Hepatocyte (in vitro differentiated cells): ENCODE data around the gene HYAL3. TPM values are rescaled to one million over a fixed set of nuclear protein-coding genes. Genes with fewer than 3 reads are reported as not detected.
"Not testable (repeated sequence)": the region's sequence is repeated elsewhere in the genome, so short reads cannot be mapped to it uniquely, and the experiment has no call there.

Source experiments
- DNase-seq: peaks from one replicate; pipeline ENCODE4 v3.0.0-alpha.2; 2016; ENCODE audit warnings: low spot score
- H2AFZ ChIP-seq: fragments of 200-600 bp; sonication (generic); 2 replicates; pipeline ENCODE4 v1.6.0; 2016; ENCODE audit warnings: antibody characterized with exemption, mild to moderate bottlenecking
- H3K27ac ChIP-seq: fragments of 200-600 bp; sonication (generic); 2 replicates; pipeline ENCODE4 v1.5.1; 2016; ENCODE audit warnings: mild to moderate bottlenecking
- H3K27me3 ChIP-seq: fragments of 200-600 bp; sonication (generic); 2 replicates; pipeline ENCODE4 v1.6.1; 2016
- H3K36me3 ChIP-seq: fragments of 200-600 bp; sonication (generic); replicated peaks from 2 replicates; pipeline ENCODE4 v1.5.1; 2016; ENCODE audit warnings: low read depth; ENCODE audit not compliant: insufficient read depth
- H3K4me1 ChIP-seq: fragments of 200-600 bp; sonication (generic); 2 replicates; pipeline ENCODE4 v1.5.1; 2016; ENCODE audit warnings: mild to moderate bottlenecking, moderate library complexity; ENCODE audit not compliant: insufficient read depth
- H3K4me2 ChIP-seq: fragments of 200-600 bp; sonication (generic); 2 replicates; pipeline ENCODE4 v1.6.0; 2016
- H3K4me3 ChIP-seq: fragments of 200-600 bp; sonication (generic); 2 replicates; pipeline ENCODE4 v1.5.1; 2016; ENCODE audit warnings: mild to moderate bottlenecking
- H3K79me2 ChIP-seq: fragments of 200-600 bp; sonication (generic); 2 replicates; pipeline ENCODE4 v1.6.0; 2017; ENCODE audit warnings: mild to moderate bottlenecking
- H3K9me2 ChIP-seq: fragments of 200-600 bp; sonication (generic); replicated peaks from 2 replicates; pipeline ENCODE4 v1.6.0; 2017; ENCODE audit warnings: mild to moderate bottlenecking; ENCODE audit not compliant: insufficient read depth
- H3K9me3 ChIP-seq: fragments of 200-600 bp; sonication (generic); 2 replicates; pipeline ENCODE4 v1.5.1; 2016; ENCODE audit warnings: low read depth, mild to moderate bottlenecking
- H4K20me1 ChIP-seq: fragments of 200-600 bp; sonication (generic); 2 replicates; pipeline ENCODE4 v1.6.0; 2016; ENCODE audit warnings: mild to moderate bottlenecking; ENCODE audit not compliant: insufficient read depth, poor library complexity, severe bottlenecking
- EZH2 ChIP-seq: fragments of 200-600 bp; sonication (generic); IDR thresholded peaks from 2 replicates; pipeline ENCODE4 v1.6.1; 2016; ENCODE audit warnings: antibody characterized with exemption, mild to moderate bottlenecking, borderline replicate concordance
- EZH2phosphoT487 ChIP-seq: fragments of 200-600 bp; sonication (generic); IDR thresholded peaks from one replicate; pipeline ENCODE4 v1.6.1; 2018; ENCODE audit warnings: antibody characterized with exemption, mild to moderate bottlenecking, low read depth, moderate library complexity; ENCODE audit not compliant: unreplicated experiment, severe bottlenecking
- WGBS: methylation state at CpG from one replicate; pipeline ENCODE4 v1.1.6; 2016; ENCODE audit warnings: low lambda C conversion rate; ENCODE audit errors: missing lambda C conversion rate; 5-methylcytosine and 5-hydroxymethylcytosine counted together
- polyA plus RNA-seq: library from polyadenylated mRNA; unstranded; fragments of >200 nt; fragmentation: Nextera tagmentation; extraction: Ambion mirVana; gene quantifications from 2 replicates; pipeline ENCODE4 v1.2.1, GENCODE V29; 2016
- total RNA-seq: library from RNA; depleted of rRNA; stranded (reverse); fragments of >200 nt; gene quantifications from 2 replicates; pipeline ENCODE4 v1.2.3, GENCODE V29; 2014
- TF ChIP-seq, protein P1 (sequence below): fragments of 200-600 bp; sonication (generic); IDR thresholded peaks from 2 replicates; pipeline ENCODE4 v1.5.1; 2016; ENCODE audit warnings: antibody characterized with exemption, mild to moderate bottlenecking; ENCODE audit not compliant: poor library complexity

The HYAL3 gene
- total and polyA plus RNA-seq, 2 experiments from 2014 or later = 3.7 to 7.0 TPM

GRCh38 chr3:50245831-50246516 lies 53.2 kb downstream of the HYAL3 start:
- Histone ChIP-seq H3K27me3 (no peaks in the 10 kb centered on the region), H3K36me3 (no peaks in the 10 kb centered on the region), H3K9me3 (no peaks in the 10 kb centered on the region), H3K4me3 (no peak overlapping the region), H2AFZ (no peak overlapping the region), H3K9me2 (no peaks in the 10 kb centered on the region), H3K4me1 (peaks cover 31% of the 10 kb centered on the region), H3K79me2 (peaks cover 97% of the 10 kb centered on the region), H4K20me1 (peaks cover 53% of the 10 kb centered on the region), H3K4me2 (peak overlapping the region; percentile 84), H3K27ac (peak overlapping the region; percentile 94)
- peak; percentile 96 for DNase-seq
- 9% methylated on average over 25 of the region's 25 CpGs for WGBS
- TF ChIP-seq, protein P1, sequence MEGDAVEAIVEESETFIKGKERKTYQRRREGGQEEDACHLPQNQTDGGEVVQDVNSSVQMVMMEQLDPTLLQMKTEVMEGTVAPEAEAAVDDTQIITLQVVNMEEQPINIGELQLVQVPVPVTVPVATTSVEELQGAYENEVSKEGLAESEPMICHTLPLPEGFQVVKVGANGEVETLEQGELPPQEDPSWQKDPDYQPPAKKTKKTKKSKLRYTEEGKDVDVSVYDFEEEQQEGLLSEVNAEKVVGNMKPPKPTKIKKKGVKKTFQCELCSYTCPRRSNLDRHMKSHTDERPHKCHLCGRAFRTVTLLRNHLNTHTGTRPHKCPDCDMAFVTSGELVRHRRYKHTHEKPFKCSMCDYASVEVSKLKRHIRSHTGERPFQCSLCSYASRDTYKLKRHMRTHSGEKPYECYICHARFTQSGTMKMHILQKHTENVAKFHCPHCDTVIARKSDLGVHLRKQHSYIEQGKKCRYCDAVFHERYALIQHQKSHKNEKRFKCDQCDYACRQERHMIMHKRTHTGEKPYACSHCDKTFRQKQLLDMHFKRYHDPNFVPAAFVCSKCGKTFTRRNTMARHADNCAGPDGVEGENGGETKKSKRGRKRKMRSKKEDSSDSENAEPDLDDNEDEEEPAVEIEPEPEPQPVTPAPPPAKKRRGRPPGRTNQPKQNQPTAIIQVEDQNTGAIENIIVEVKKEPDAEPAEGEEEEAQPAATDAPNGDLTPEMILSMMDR = peak; percentile 99
- TF ChIP-seq EZH2phosphoT487 = no peak

- Histone ChIP-seq H3K9me3 (no peaks in the 10 kb centered on the region), H3K27me3 (no peaks in the 10 kb centered on the region), H2AFZ (no peak overlapping the region), H3K4me2 (peak overlapping the region; percentile 84), H3K36me3 (no peaks in the 10 kb centered on the region), H3K4me3 (no peak overlapping the region), H4K20me1 (peaks cover 55% of the 10 kb centered on the region), H3K9me2 (no peaks in the 10 kb centered on the region), H3K79me2 (peaks cover 97% of the 10 kb centered on the region), H3K27ac (peak overlapping the region; percentile 94), H3K4me1 (peaks cover 33% of the 10 kb centered on the region)
- no peak for DNase-seq
- 77% methylated on average over 16 of the region's 16 CpGs for WGBS
- TF ChIP-seq EZH2phosphoT487 (no peak), EZH2 (no peak)
- TF ChIP-seq, protein P1 = no peak
Measured at GRCh38 chr3:50245251-50245745, 53.9 kb downstream of the HYAL3 start.

- Histone ChIP-seq H3K79me2 (peaks cover 97% of the 10 kb centered on the region), H4K20me1 (peaks cover 55% of the 10 kb centered on the region), H3K4me1 (peaks cover 33% of the 10 kb centered on the region), H3K27ac (peak overlapping the region; percentile 94)
- DNase-seq, H3K4me2 ChIP-seq, H3K9me2 ChIP-seq, H3K4me3 ChIP-seq, H3K27me3 ChIP-seq, H3K9me3 ChIP-seq, H3K36me3 ChIP-seq, H2AFZ ChIP-seq: not testable (repeated sequence)
- WGBS = 99% methylated on average over 6 of the region's 6 CpGs
Measured at GRCh38 chr3:50244813-50245212, 54.4 kb downstream of the HYAL3 start.

- Histone ChIP-seq H3K9me2 (no peaks in the 10 kb centered on the region), H2AFZ (no peak overlapping the region), H3K4me2 (no peak overlapping the region), H3K79me2 (peaks cover 97% of the 10 kb centered on the region), H3K4me3 (no peak overlapping the region), H3K9me3 (no peaks in the 10 kb centered on the region), H3K4me1 (peaks cover 36% of the 10 kb centered on the region), H3K27ac (peak overlapping the region; percentile 42), H3K36me3 (no peaks in the 10 kb centered on the region), H3K27me3 (no peaks in the 10 kb centered on the region), H4K20me1 (peaks cover 54% of the 10 kb centered on the region)
- WGBS = 96% methylated on average over 4 of the region's 4 CpGs
- DNase-seq = no peak
- TF ChIP-seq, protein P1 = no peak
- TF ChIP-seq EZH2 (no peak), EZH2phosphoT487 (no peak)
Measured at GRCh38 chr3:50243543-50243895, 55.7 kb downstream of the HYAL3 start.
